ENCODE measurements around the gene NDUFA7. TPM values are rescaled to one million over a fixed set of nuclear protein-coding genes. Genes with fewer than 3 reads are reported as not detected.

Gene NDUFA7
- total RNA-seq, 1 donor from 2014 or later: 35.8 TPM

GRCh38 chr19:8366121-8366581, 45.0 kb upstream of the NDUFA7 start:
- H3K36me3 Mint-ChIP-seq (ENCODE audit: low read depth): no peaks in the 10 kb centered on the region
- TF ChIP-seq CTCF (IDR thresholded peaks at IDR 0.05): no peak
- CTCF ChIA-PET: no interaction called here
- peaks cover 43% of the 10 kb centered on the region for H3K27me3 Mint-ChIP-seq
- intact Hi-C loops (cut with micrococcal nuclease): no loop called here
- H3K4me3 Mint-ChIP-seq: no peak overlapping the region
- no peak for DNase-seq
- H3K4me1 Mint-ChIP-seq: peaks cover 14% of the 10 kb centered on the region
- POLR2A ChIA-PET: interaction anchor here (0.6 kb wide), 1 partner anchor 158 kb away, joined by 6 read pairs; no protein-coding TSS in a partner anchor
- H3K27ac Mint-ChIP-seq: no peak overlapping the region
- no peaks in the 10 kb centered on the region for H3K9me3 Mint-ChIP-seq
- no peak for ATAC-seq (ENCODE audit: low read depth)

DNA sequence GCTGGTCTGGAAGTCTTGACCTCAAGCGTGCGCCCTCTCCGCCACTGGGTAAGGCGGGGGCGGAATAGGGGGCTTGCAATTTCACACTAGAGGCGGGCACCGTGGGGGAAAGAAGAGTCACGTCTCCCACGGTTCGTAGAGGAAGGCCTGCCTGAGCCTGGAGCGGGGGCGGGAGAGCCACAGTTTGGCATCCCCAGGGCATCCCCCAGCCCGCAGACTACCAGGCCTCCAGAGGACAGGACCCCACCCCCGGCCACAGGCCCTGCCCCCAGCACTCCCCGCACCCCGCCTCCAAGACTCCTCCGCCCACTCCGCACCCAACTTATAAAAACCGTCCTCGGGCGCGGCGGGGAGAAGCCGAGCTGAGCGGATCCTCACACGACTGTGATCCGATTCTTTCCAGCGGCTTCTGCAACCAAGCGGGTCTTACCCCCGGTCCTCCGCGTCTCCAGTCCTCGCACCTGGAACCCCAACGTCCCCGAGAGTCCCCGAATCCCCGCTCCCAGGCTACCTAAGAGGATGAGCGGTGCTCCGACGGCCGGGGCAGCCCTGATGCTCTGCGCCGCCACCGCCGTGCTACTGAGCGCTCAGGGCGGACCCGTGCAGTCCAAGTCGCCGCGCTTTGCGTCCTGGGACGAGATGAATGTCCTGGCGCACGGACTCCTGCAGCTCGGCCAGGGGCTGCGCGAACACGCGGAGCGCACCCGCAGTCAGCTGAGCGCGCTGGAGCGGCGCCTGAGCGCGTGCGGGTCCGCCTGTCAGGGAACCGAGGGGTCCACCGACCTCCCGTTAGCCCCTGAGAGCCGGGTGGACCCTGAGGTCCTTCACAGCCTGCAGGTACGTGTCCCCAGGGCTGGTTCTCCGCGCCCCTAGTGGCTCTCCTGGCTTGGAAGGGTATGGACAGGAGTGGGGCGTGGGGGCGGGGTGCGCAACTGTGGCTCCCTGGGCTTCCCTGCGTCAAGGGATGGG, 42.9 kb upstream of the NDUFA7 start, which contains the start of gene ANGPTL4:
TSS of gene ANGPTL4 (plus strand) at position 353 of the 969 bp plus-strand sequence. CDS start at position 520, 167 bp downstream.
- H3K27me3 Mint-ChIP-seq: peaks cover 43% of the 10 kb centered on the region
- peaks cover 14% of the 10 kb centered on the region for H3K4me1 Mint-ChIP-seq
- TF ChIP-seq CTCF (IDR thresholded peaks at IDR 0.05): no peak
- H3K27ac Mint-ChIP-seq: no peak within 1 kb of the TSS
- H3K36me3 Mint-ChIP-seq (ENCODE audit: low read depth): no peaks in the 10 kb centered on the region
- H3K4me3 Mint-ChIP-seq: peak within 1 kb of the TSS; percentile 60
- intact Hi-C loops (cut with micrococcal nuclease): no loop called here
- ChIA-PET POLR2A (interaction anchor here (0.6 to 0.8 kb wide), 3 partner anchors 50 to 1720 kb away, joined by 3 read pairs; no protein-coding TSS in a partner anchor), CTCF (no interaction called here)
- DNase-seq: no peak
- ATAC-seq (ENCODE audit: low read depth): peak; percentile 66
- H3K9me3 Mint-ChIP-seq: no peaks in the 10 kb centered on the region

DNA sequence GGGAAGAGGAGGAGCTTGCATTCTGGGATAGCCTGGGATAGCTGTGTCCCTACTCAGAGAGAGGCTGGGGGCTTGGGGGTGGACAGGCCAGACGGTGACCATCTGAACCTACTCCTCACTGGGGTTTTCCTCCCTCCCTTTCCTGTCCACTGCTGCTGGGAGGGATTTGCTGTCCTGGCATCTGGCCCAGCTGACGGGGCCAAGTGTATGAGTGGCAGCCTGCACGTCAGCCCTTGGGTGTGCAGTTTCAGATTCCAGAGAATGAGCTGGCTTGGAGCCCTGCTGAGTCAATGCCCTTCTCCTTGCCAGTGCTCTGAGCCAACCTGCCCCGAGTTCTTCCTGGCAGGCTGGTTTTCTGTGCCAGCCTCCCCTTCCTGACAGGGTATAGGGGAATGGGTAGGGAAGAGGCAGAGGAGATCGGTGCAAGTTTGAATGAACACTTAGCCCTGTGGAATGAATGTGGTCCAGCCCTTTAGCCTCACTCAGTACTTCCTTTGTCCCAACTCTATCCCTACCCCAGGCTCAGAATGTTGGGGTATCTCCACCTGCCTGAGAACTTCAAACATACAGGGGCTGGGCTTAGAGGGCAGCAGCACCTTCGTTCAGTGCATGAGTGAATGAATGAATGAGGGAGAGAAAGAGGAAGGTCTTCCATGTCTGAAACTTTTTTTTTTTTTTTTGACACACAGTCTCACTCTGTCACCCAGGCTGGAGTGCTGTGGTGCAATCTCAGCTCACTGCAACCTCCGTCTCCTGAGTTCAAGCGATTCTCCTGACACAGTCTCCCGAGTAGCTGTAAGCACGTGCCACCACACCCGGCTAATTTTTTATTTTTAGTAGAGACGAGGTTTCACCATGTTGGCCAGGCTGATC, 41.0 kb upstream of the NDUFA7 start:
- Mint-ChIP-seq H3K36me3 (ENCODE audit: low read depth) (no peaks in the 10 kb centered on the region), H3K4me1 (peaks cover 14% of the 10 kb centered on the region), H3K27me3 (peaks cover 33% of the 10 kb centered on the region), H3K27ac (no peak overlapping the region), H3K9me3 (no peaks in the 10 kb centered on the region), H3K4me3 (no peak overlapping the region)
- no peak for TF ChIP-seq CTCF (IDR thresholded peaks at IDR 0.05)
- intact Hi-C loops (cut with micrococcal nuclease): no loop called here
- ATAC-seq (ENCODE audit: low read depth): no peak
- ChIA-PET POLR2A (interaction anchor here (0.7 kb wide), 1 partner anchor 766 kb away, joined by 3 read pairs; no protein-coding TSS in a partner anchor), CTCF (no interaction called here)
- no peak for DNase-seq

- ATAC-seq (ENCODE audit: low read depth): no peak
- CTCF ChIA-PET: no interaction called here
Observed at GRCh38 chr19:8360196-8360595, 39.0 kb upstream of the NDUFA7 start.

More at GRCh38 chr19:8360196-8360595, 39.0 kb upstream of the NDUFA7 start:
- Mint-ChIP-seq H3K4me3 (no peak overlapping the region), H3K4me1 (peaks cover 14% of the 10 kb centered on the region), H3K9me3 (peaks cover 2% of the 10 kb centered on the region), H3K27me3 (peaks cover 24% of the 10 kb centered on the region), H3K27ac (no peak overlapping the region), H3K36me3 (ENCODE audit: low read depth) (no peaks in the 10 kb centered on the region)
- intact Hi-C loops (cut with micrococcal nuclease): no loop called here
- no peak for TF ChIP-seq CTCF (IDR thresholded peaks at IDR 0.05)
- POLR2A ChIA-PET: no interaction called here
- DNase-seq: no peak

Data from activated B cell treated with CpG ODN at 0.5 μM for 24 hours (primary cell).